ENCODE measurements around the gene DAW1.

Gene DAW1

GRCh38 chr2:227884511-227884947 lies 13.1 kb downstream of the DAW1 start:
- WGBS (ENCODE audit: insufficient coverage): 35% methylated on average over 6 of the region's 6 CpGs
- Histone ChIP-seq H3K27me3 (replicated peaks in 2 of 5; ENCODE audit: control insufficient read depth in 4 of 5, insufficient read depth in 5 of 5, low read length in 4 of 5) (no peaks in the 10 kb centered on the region), H3K27ac (ENCODE audit: insufficient read depth in 1 of 2, low read depth in 1 of 2, low read length in 2 of 2, poor library complexity in 1 of 2, severe bottlenecking in 2 of 2) (no peak overlapping the region), H3K4me3 (ENCODE audit: control insufficient read depth in 1 of 7, extremely low read depth in 1 of 7, insufficient read depth in 4 of 7, low read depth in 2 of 7, low read length in 6 of 7) (no peak overlapping the region), H3K9me3 (ENCODE audit: control extremely low read depth in 1 of 5, control insufficient read depth in 4 of 5, insufficient read depth in 2 of 5, low read depth in 1 of 5, low read length in 4 of 5) (no peaks in the 10 kb centered on the region), H3K36me3 (ENCODE audit: control insufficient read depth in 4 of 4, insufficient read depth in 4 of 4, low read length in 3 of 4) (no peaks in the 10 kb centered on the region), H3K4me1 (ENCODE audit: control extremely low read depth in 1 of 4, control insufficient read depth in 4 of 4, insufficient read depth in 4 of 4, low read length in 3 of 4) (no peaks in the 10 kb centered on the region)
- POLR2A ChIA-PET: no interaction called here
- DNase-seq: peak; percentile 32 to 61 (median 54)
- CTCF ChIA-PET: no interaction called here

GRCh38 chr2:227886149-227886548 lies 14.7 kb downstream of the DAW1 start:
- DNase-seq: no peak
- no peak overlapping the region for H3K4me3 ChIP-seq (ENCODE audit: control insufficient read depth in 1 of 7, extremely low read depth in 1 of 7, insufficient read depth in 4 of 7, low read depth in 2 of 7, low read length in 6 of 7)
- no peak overlapping the region for H3K27ac ChIP-seq (ENCODE audit: insufficient read depth in 1 of 2, low read depth in 1 of 2, low read length in 2 of 2, poor library complexity in 1 of 2, severe bottlenecking in 2 of 2)
- ChIA-PET POLR2A (no interaction called here), CTCF (interaction anchor here (1.0 kb wide), 1 partner anchor 1704 kb away, joined by 3 read pairs; no protein-coding TSS in a partner anchor)
- no peaks in the 10 kb centered on the region for H3K36me3 ChIP-seq (ENCODE audit: control insufficient read depth in 4 of 4, insufficient read depth in 4 of 4, low read length in 3 of 4)
- no peaks in the 10 kb centered on the region for H3K4me1 ChIP-seq (ENCODE audit: control extremely low read depth in 1 of 4, control insufficient read depth in 4 of 4, insufficient read depth in 4 of 4, low read length in 3 of 4)
- WGBS (ENCODE audit: insufficient coverage): 94% methylated on average over 3 of the region's 4 CpGs
- no peaks in the 10 kb centered on the region for H3K27me3 ChIP-seq (replicated peaks in 2 of 5; ENCODE audit: control insufficient read depth in 4 of 5, insufficient read depth in 5 of 5, low read length in 4 of 5)
- no peaks in the 10 kb centered on the region for H3K9me3 ChIP-seq (ENCODE audit: control extremely low read depth in 1 of 5, control insufficient read depth in 4 of 5, insufficient read depth in 2 of 5, low read depth in 1 of 5, low read length in 4 of 5)

GRCh38 chr2:227888289-227888688 lies 16.9 kb downstream of the DAW1 start:
- H3K36me3 ChIP-seq (ENCODE audit: control insufficient read depth in 4 of 4, insufficient read depth in 4 of 4, low read length in 3 of 4): no peaks in the 10 kb centered on the region

GRCh38 chr2:227889336-227889735 lies 17.9 kb downstream of the DAW1 start:
- no peak for DNase-seq
- Histone ChIP-seq H3K9me3 (ENCODE audit: control extremely low read depth in 1 of 5, control insufficient read depth in 4 of 5, insufficient read depth in 2 of 5, low read depth in 1 of 5, low read length in 4 of 5) (no peaks in the 10 kb centered on the region), H3K36me3 (ENCODE audit: control insufficient read depth in 4 of 4, insufficient read depth in 4 of 4, low read length in 3 of 4) (no peaks in the 10 kb centered on the region), H3K27ac (ENCODE audit: insufficient read depth in 1 of 2, low read depth in 1 of 2, low read length in 2 of 2, poor library complexity in 1 of 2, severe bottlenecking in 2 of 2) (no peak overlapping the region), H3K4me3 (ENCODE audit: control insufficient read depth in 1 of 7, extremely low read depth in 1 of 7, insufficient read depth in 4 of 7, low read depth in 2 of 7, low read length in 6 of 7) (no peak overlapping the region), H3K4me1 (ENCODE audit: control extremely low read depth in 1 of 4, control insufficient read depth in 4 of 4, insufficient read depth in 4 of 4, low read length in 3 of 4) (no peaks in the 10 kb centered on the region), H3K27me3 (replicated peaks in 2 of 5; ENCODE audit: control insufficient read depth in 4 of 5, insufficient read depth in 5 of 5, low read length in 4 of 5) (no peaks in the 10 kb centered on the region)
- ChIA-PET POLR2A (no interaction called here), CTCF (interaction anchor here (1.6 to 3.0 kb wide), 4 partner anchors 16 to 1697 kb away, joined by 4 to 11 read pairs (median 6); partner anchors contain the start of gene DAW1)
- WGBS (ENCODE audit: insufficient coverage): 97% methylated on average over 3 of the region's 5 CpGs

More at GRCh38 chr2:227888289-227888688, 16.9 kb downstream of the DAW1 start:
- Histone ChIP-seq H3K4me3 (ENCODE audit: control insufficient read depth in 1 of 7, extremely low read depth in 1 of 7, insufficient read depth in 4 of 7, low read depth in 2 of 7, low read length in 6 of 7) (no peak overlapping the region), H3K27ac (ENCODE audit: insufficient read depth in 1 of 2, low read depth in 1 of 2, low read length in 2 of 2, poor library complexity in 1 of 2, severe bottlenecking in 2 of 2) (no peak overlapping the region), H3K9me3 (ENCODE audit: control extremely low read depth in 1 of 5, control insufficient read depth in 4 of 5, insufficient read depth in 2 of 5, low read depth in 1 of 5, low read length in 4 of 5) (no peaks in the 10 kb centered on the region), H3K27me3 (replicated peaks in 2 of 5; ENCODE audit: control insufficient read depth in 4 of 5, insufficient read depth in 5 of 5, low read length in 4 of 5) (no peaks in the 10 kb centered on the region), H3K4me1 (ENCODE audit: control extremely low read depth in 1 of 4, control insufficient read depth in 4 of 4, insufficient read depth in 4 of 4, low read length in 3 of 4) (no peaks in the 10 kb centered on the region)
- CTCF ChIA-PET: interaction anchor here (0.9 to 1.1 kb wide), 3 partner anchors 9 to 1385 kb away, joined by 3 read pairs; no protein-coding TSS in a partner anchor
- POLR2A ChIA-PET: no interaction called here
- DNase-seq: no peak
- 87% methylated on average over 5 of the region's 5 CpGs for WGBS (ENCODE audit: insufficient coverage)

GRCh38 chr2:227890495-227891079 lies 19.2 kb downstream of the DAW1 start:
- H3K27ac ChIP-seq (ENCODE audit: insufficient read depth in 1 of 2, low read depth in 1 of 2, low read length in 2 of 2, poor library complexity in 1 of 2, severe bottlenecking in 2 of 2): no peak overlapping the region
- no peaks in the 10 kb centered on the region for H3K36me3 ChIP-seq (ENCODE audit: control insufficient read depth in 4 of 4, insufficient read depth in 4 of 4, low read length in 3 of 4)
- H3K27me3 ChIP-seq (replicated peaks in 2 of 5; ENCODE audit: control insufficient read depth in 4 of 5, insufficient read depth in 5 of 5, low read length in 4 of 5): peaks cover 0 to 2% (median 0%) of the 10 kb centered on the region in 5 experiments
- no CpG with 5 or more reads among the region's 2 CpGs for WGBS (ENCODE audit: insufficient coverage)
- H3K4me1 ChIP-seq (ENCODE audit: control extremely low read depth in 1 of 4, control insufficient read depth in 4 of 4, insufficient read depth in 4 of 4, low read length in 3 of 4): no peaks in the 10 kb centered on the region
- POLR2A ChIA-PET: no interaction called here
- CTCF ChIA-PET: interaction anchor here (0.8 to 3.0 kb wide), 10 partner anchors 9 to 1696 kb away, joined by 3 to 11 read pairs (median 4); partner anchors contain the start of gene DAW1
- H3K4me3 ChIP-seq (ENCODE audit: control insufficient read depth in 1 of 7, extremely low read depth in 1 of 7, insufficient read depth in 4 of 7, low read depth in 2 of 7, low read length in 6 of 7): no peak overlapping the region
- peak; percentile 32 to 61 (median 50) for DNase-seq
- H3K9me3 ChIP-seq (ENCODE audit: control extremely low read depth in 1 of 5, control insufficient read depth in 4 of 5, insufficient read depth in 2 of 5, low read depth in 1 of 5, low read length in 4 of 5): no peaks in the 10 kb centered on the region

- Histone ChIP-seq H3K36me3 (ENCODE audit: control insufficient read depth in 4 of 4, insufficient read depth in 4 of 4, low read length in 3 of 4) (no peaks in the 10 kb centered on the region), H3K27me3 (replicated peaks in 2 of 5; ENCODE audit: control insufficient read depth in 4 of 5, insufficient read depth in 5 of 5, low read length in 4 of 5) (peaks cover 0 to 2% (median 0%) of the 10 kb centered on the region in 5 experiments), H3K9me3 (ENCODE audit: control extremely low read depth in 1 of 5, control insufficient read depth in 4 of 5, insufficient read depth in 2 of 5, low read depth in 1 of 5, low read length in 4 of 5) (no peaks in the 10 kb centered on the region), H3K4me3 (ENCODE audit: control insufficient read depth in 1 of 7, extremely low read depth in 1 of 7, insufficient read depth in 4 of 7, low read depth in 2 of 7, low read length in 6 of 7) (no peak overlapping the region), H3K27ac (ENCODE audit: insufficient read depth in 1 of 2, low read depth in 1 of 2, low read length in 2 of 2, poor library complexity in 1 of 2, severe bottlenecking in 2 of 2) (no peak overlapping the region), H3K4me1 (ENCODE audit: control extremely low read depth in 1 of 4, control insufficient read depth in 4 of 4, insufficient read depth in 4 of 4, low read length in 3 of 4) (no peaks in the 10 kb centered on the region)
- WGBS (ENCODE audit: insufficient coverage): no CpG with 5 or more reads among the region's 2 CpGs
- no peak for DNase-seq
- ChIA-PET CTCF (interaction anchor here (1.0 to 3.0 kb wide), 2 partner anchors 13 to 1695 kb away, joined by 5 to 11 read pairs; no protein-coding TSS in a partner anchor), POLR2A (no interaction called here)
Measured at GRCh38 chr2:227891673-227892072, 20.2 kb downstream of the DAW1 start.

GRCh38 chr2:227903381-227903780 lies 31.9 kb downstream of the DAW1 start:
- no peaks in the 10 kb centered on the region for H3K4me1 ChIP-seq (ENCODE audit: control extremely low read depth in 1 of 4, control insufficient read depth in 4 of 4, insufficient read depth in 4 of 4, low read length in 3 of 4)
- no peak for DNase-seq
- no peaks in the 10 kb centered on the region for H3K36me3 ChIP-seq (ENCODE audit: control insufficient read depth in 4 of 4, insufficient read depth in 4 of 4, low read length in 3 of 4)
- no CpG with 5 or more reads among the region's 2 CpGs for WGBS (ENCODE audit: insufficient coverage)
- H3K9me3 ChIP-seq (ENCODE audit: control extremely low read depth in 1 of 5, control insufficient read depth in 4 of 5, insufficient read depth in 2 of 5, low read depth in 1 of 5, low read length in 4 of 5): no peaks in the 10 kb centered on the region
- H3K27ac ChIP-seq (ENCODE audit: insufficient read depth in 1 of 2, low read depth in 1 of 2, low read length in 2 of 2, poor library complexity in 1 of 2, severe bottlenecking in 2 of 2): no peak overlapping the region
- H3K27me3 ChIP-seq (replicated peaks in 2 of 5; ENCODE audit: control insufficient read depth in 4 of 5, insufficient read depth in 5 of 5, low read length in 4 of 5): peaks cover 0 to 2% (median 0%) of the 10 kb centered on the region in 5 experiments
- H3K4me3 ChIP-seq (ENCODE audit: control insufficient read depth in 1 of 7, extremely low read depth in 1 of 7, insufficient read depth in 4 of 7, low read depth in 2 of 7, low read length in 6 of 7): no peak overlapping the region
- CTCF ChIA-PET: interaction anchor here (1.2 kb wide), 1 partner anchor 8 kb away, joined by 3 read pairs; no protein-coding TSS in a partner anchor
- POLR2A ChIA-PET: no interaction called here

All from common myeloid progenitor, CD34-positive (primary cell).